Measurements from ENCODE around the gene EPB41L2. TPM values are rescaled to one million over a fixed set of nuclear protein-coding genes. Genes with fewer than 3 reads are reported as not detected.

Gene EPB41L2
- total RNA-seq, 1 donor from 2014 or later = 38.3 TPM

GRCh38 chr6:130959951-130960350 is 103.1 kb downstream of the EPB41L2 start:
- TF ChIP-seq, protein P1, sequence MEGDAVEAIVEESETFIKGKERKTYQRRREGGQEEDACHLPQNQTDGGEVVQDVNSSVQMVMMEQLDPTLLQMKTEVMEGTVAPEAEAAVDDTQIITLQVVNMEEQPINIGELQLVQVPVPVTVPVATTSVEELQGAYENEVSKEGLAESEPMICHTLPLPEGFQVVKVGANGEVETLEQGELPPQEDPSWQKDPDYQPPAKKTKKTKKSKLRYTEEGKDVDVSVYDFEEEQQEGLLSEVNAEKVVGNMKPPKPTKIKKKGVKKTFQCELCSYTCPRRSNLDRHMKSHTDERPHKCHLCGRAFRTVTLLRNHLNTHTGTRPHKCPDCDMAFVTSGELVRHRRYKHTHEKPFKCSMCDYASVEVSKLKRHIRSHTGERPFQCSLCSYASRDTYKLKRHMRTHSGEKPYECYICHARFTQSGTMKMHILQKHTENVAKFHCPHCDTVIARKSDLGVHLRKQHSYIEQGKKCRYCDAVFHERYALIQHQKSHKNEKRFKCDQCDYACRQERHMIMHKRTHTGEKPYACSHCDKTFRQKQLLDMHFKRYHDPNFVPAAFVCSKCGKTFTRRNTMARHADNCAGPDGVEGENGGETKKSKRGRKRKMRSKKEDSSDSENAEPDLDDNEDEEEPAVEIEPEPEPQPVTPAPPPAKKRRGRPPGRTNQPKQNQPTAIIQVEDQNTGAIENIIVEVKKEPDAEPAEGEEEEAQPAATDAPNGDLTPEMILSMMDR (conservative IDR thresholded peaks at IDR 0.05; ENCODE audit: low read depth, low read length) = no peak
- no peak for DNase-seq (ENCODE audit: low read depth)

DNA sequence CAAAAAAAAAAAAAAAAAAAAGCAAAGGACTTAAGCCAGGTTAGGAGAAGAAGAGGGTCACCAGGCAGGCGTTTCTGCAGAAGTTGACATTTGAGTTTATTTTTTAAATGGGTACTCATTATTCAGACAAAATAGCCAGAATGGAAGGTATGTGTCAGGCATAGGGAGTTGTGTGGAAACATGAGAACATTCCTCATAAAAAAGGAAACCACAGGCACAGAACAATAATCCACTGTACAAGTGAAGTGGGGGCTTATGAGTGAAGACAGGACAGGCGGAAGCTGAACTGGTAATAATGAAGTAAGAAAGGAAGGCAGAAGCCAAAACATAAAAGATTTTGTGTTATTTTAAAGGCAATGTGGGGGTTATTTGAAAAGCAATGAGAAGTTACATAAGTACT is 104.6 kb downstream of the EPB41L2 start:
- no peak for DNase-seq (ENCODE audit: low read depth)
- TF ChIP-seq, protein P1 (conservative IDR thresholded peaks at IDR 0.05; ENCODE audit: low read depth, low read length) = no peak
- no peak overlapping the region for H3K4me3 ChIP-seq (ENCODE audit: low read depth, low read length)

More at GRCh38 chr6:130959951-130960350, 103.1 kb downstream of the EPB41L2 start:
- H3K4me3 ChIP-seq (ENCODE audit: low read depth, low read length) = no peak overlapping the region

- no peak overlapping the region for H3K4me3 ChIP-seq (ENCODE audit: low read depth, low read length)
- TF ChIP-seq, protein P1 (conservative IDR thresholded peaks at IDR 0.05; ENCODE audit: low read depth, low read length) = no peak
- no peak for DNase-seq (ENCODE audit: low read depth)
Observed at GRCh38 chr6:130955755-130956154, 107.3 kb downstream of the EPB41L2 start.

GRCh38 chr6:130949553-130949952 is 113.5 kb downstream of the EPB41L2 start:
- no peak overlapping the region for H3K4me3 ChIP-seq (ENCODE audit: low read depth, low read length)

DNA sequence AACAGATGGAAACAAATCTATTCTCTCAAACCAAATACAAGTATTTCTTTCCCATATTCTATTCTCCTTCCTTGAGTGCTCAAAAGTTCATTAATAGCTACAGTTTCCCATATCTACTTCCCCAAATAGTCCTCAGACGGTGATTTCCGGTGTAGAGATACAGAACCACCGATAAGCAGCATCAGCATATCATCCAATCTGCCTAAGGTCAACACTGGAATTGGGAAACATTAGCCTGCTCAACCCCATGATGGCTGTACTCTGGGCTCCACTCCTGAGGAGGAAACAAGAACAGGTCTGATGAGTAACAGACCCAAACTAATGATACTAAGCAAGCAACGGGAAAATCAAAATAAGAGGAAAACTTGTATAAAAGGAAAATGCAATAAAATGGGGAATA is 115.6 kb downstream of the EPB41L2 start:
- TF ChIP-seq, protein P1 (conservative IDR thresholded peaks at IDR 0.05; ENCODE audit: low read depth, low read length) = no peak
- H3K4me3 ChIP-seq (ENCODE audit: low read depth, low read length) = no peak overlapping the region

More at GRCh38 chr6:130949553-130949952, 113.5 kb downstream of the EPB41L2 start:
- TF ChIP-seq, protein P1 (conservative IDR thresholded peaks at IDR 0.05; ENCODE audit: low read depth, low read length) = no peak
- no peak for DNase-seq (ENCODE audit: low read depth)

GRCh38 chr6:130946076-130946475 is 117.0 kb downstream of the EPB41L2 start:
- H3K4me3 ChIP-seq (ENCODE audit: low read depth, low read length) = no peak overlapping the region
- DNase-seq (ENCODE audit: low read depth) = no peak
- TF ChIP-seq, protein P1 (conservative IDR thresholded peaks at IDR 0.05; ENCODE audit: low read depth, low read length) = no peak

More for the DNA sequence above, 115.6 kb downstream of the EPB41L2 start:
- no peak for DNase-seq (ENCODE audit: low read depth)

DNA sequence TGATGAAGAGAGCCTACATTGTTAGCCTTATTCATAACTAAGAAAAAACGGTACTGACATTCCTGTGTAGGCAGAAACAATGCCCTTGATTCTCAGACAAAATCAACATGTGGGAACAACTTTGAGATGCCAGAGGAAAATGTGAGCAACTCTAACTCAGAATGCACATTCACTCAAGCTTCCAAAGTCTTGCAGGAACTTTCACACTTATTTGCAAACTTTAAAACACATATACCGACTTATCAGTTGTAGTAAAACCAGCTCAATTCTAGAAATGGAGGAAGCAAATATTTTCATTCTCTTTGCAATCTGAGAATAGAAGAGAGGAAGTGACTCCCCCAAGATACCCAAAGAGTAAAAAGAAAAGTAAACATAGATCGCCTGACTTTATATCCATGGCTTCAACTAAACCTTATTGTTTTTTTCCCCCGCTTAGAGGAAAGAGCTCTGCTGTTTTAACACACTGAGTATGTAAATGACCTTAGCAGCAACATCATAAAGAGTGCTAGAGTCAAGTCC is 117.6 kb downstream of the EPB41L2 start:
- H3K4me3 ChIP-seq (ENCODE audit: low read depth, low read length) = no peak overlapping the region
- TF ChIP-seq, protein P1 (conservative IDR thresholded peaks at IDR 0.05; ENCODE audit: low read depth, low read length) = no peak
- DNase-seq (ENCODE audit: low read depth) = no peak

All from epithelial cell of proximal tubule (primary cell).